GM23338 (cell line): Measurements from ENCODE around the gene IL1RAPL2. TPM values are rescaled to one million over a fixed set of nuclear protein-coding genes. Genes with fewer than 3 reads are reported as not detected.

ENCODE experiments used
- ATAC-seq: fragments of 200-7000 bp; cut with Tn5 transposase; 3 replicates; pipeline ENCODE4 v1.9.1; 2020
- DNase-seq: peaks from one replicate; pipeline ENCODE4 v3.0.0-alpha.2; 2015; ENCODE audit warnings: low spot score
- H2AFZ ChIP-seq: fragments of 200-600 bp; sonication (generic); 2 replicates; pipeline ENCODE4 v1.8.0; 2016; ENCODE audit warnings: antibody characterized with exemption, mild to moderate bottlenecking, moderate library complexity
- H3F3A ChIP-seq: fragments of 200-600 bp; sonication (generic); replicated peaks from 2 replicates; pipeline ENCODE4 v1.8.0; 2017; ENCODE audit warnings: antibody characterized with exemption, mixed run types, low read depth
- H3K27ac ChIP-seq: fragments of 200-600 bp; sonication (generic); 2 replicates; pipeline ENCODE4 v1.6.1; 2016; ENCODE audit warnings: low read depth
- H3K27me3 ChIP-seq: fragments of 200-600 bp; sonication (generic); 2 replicates; pipeline ENCODE4 v1.8.0; 2016; ENCODE audit warnings: mild to moderate bottlenecking, mixed run types, moderate library complexity; ENCODE audit not compliant: insufficient read depth
- H3K36me3 ChIP-seq: fragments of 200-600 bp; sonication (generic); 2 replicates; pipeline ENCODE4 v1.8.0; 2016; ENCODE audit warnings: mild to moderate bottlenecking; ENCODE audit not compliant: insufficient read depth
- H3K4me1 ChIP-seq: fragments of 200-600 bp; sonication (generic); 2 replicates; pipeline ENCODE4 v1.8.0; 2016; ENCODE audit warnings: mild to moderate bottlenecking, moderate library complexity; ENCODE audit not compliant: insufficient read depth
- H3K4me2 ChIP-seq: fragments of 200-600 bp; sonication (generic); 2 replicates; pipeline ENCODE4 v1.7.1; 2017; ENCODE audit warnings: mixed run types
- H3K4me3 ChIP-seq: fragments of 200-600 bp; sonication (generic); 2 replicates; pipeline ENCODE4 v1.6.1; 2016; ENCODE audit warnings: mixed run types
- H3K79me2 ChIP-seq: fragments of 200-600 bp; sonication (generic); replicated peaks from 2 replicates; pipeline ENCODE4 v1.8.0; 2017; ENCODE audit warnings: mild to moderate bottlenecking; ENCODE audit not compliant: insufficient read depth
- H3K9me2 ChIP-seq: fragments of 200-600 bp; sonication (generic); 2 replicates; pipeline ENCODE4 v1.8.0; 2017; ENCODE audit not compliant: insufficient read depth
- H4K20me1 ChIP-seq: fragments of 200-600 bp; sonication (generic); replicated peaks from 2 replicates; pipeline ENCODE4 v1.8.0; 2017; ENCODE audit warnings: mild to moderate bottlenecking; ENCODE audit not compliant: insufficient read depth
- H3K27ac Mint-ChIP-seq: 2 replicates; pipeline ENCODE4 v1.8.0; 2020; ENCODE audit warnings: inconsistent platforms, mild to moderate bottlenecking, moderate library complexity, mixed read lengths
- H3K27me3 Mint-ChIP-seq: 3 replicates; pipeline ENCODE4 v1.8.0; 2022; ENCODE audit warnings: low read depth, mild to moderate bottlenecking, moderate library complexity, mixed read lengths, inconsistent platforms; ENCODE audit not compliant: insufficient read depth, poor library complexity
- H3K36me3 Mint-ChIP-seq: 3 replicates; pipeline ENCODE4 v1.8.0; 2021; ENCODE audit warnings: low read depth, mild to moderate bottlenecking, inconsistent platforms, moderate library complexity, mixed read lengths
- H3K4me1 Mint-ChIP-seq: 3 replicates; pipeline ENCODE4 v1.8.0; 2020; ENCODE audit warnings: mild to moderate bottlenecking, inconsistent platforms, mixed read lengths
- H3K4me3 Mint-ChIP-seq: 3 replicates; pipeline ENCODE4 v1.8.0; 2021; ENCODE audit warnings: moderate library complexity, mild to moderate bottlenecking, inconsistent platforms, mixed read lengths
- H3K9me3 Mint-ChIP-seq: 3 replicates; pipeline ENCODE4 v1.8.0; 2020; ENCODE audit warnings: moderate library complexity, mild to moderate bottlenecking, inconsistent platforms, mixed read lengths
- CREB1 ChIP-seq: fragments of 250-450 bp; sonication (Bioruptor Pico); IDR thresholded peaks from 2 replicates; pipeline ENCODE4 v1.5.0; 2020; ENCODE audit warnings: low read depth, mild to moderate bottlenecking, moderate library complexity
- EZH2 ChIP-seq: fragments of 200-600 bp; sonication (generic); IDR thresholded peaks from one replicate; pipeline ENCODE4 v1.8.0; 2017; ENCODE audit warnings: antibody characterized with exemption, mild to moderate bottlenecking, low read depth; ENCODE audit not compliant: unreplicated experiment
- EZH2phosphoT487 ChIP-seq: fragments of 200-600 bp; sonication (generic); IDR thresholded peaks from one replicate; pipeline ENCODE4 v1.8.1; 2018; ENCODE audit warnings: antibody characterized with exemption; ENCODE audit not compliant: unreplicated experiment
- JUNB ChIP-seq: IDR thresholded peaks from one replicate; pipeline ENCODE4 v1.6.1; 2016; ENCODE audit warnings: antibody characterized with exemption; ENCODE audit not compliant: unreplicated experiment
- NANOG ChIP-seq: IDR thresholded peaks from 2 replicates; pipeline ENCODE4 v1.6.1; 2016; ENCODE audit warnings: antibody characterized with exemption, borderline replicate concordance
- STAT1 ChIP-seq: IDR thresholded peaks from one replicate; pipeline ENCODE4 v1.6.1; 2016; ENCODE audit warnings: antibody characterized with exemption; ENCODE audit not compliant: unreplicated experiment
- ZNF114 ChIP-seq: fragments of 250-450 bp; sonication (Bioruptor Pico); IDR thresholded peaks from 2 replicates; pipeline ENCODE4 v1.5.0; 2020; ENCODE audit warnings: mild to moderate bottlenecking, moderate library complexity
- ZNF331 ChIP-seq: fragments of 250-450 bp; sonication (Bioruptor Pico); IDR thresholded peaks from 2 replicates; pipeline ENCODE4 v1.5.0; 2020; ENCODE audit warnings: low read depth, mild to moderate bottlenecking, moderate library complexity
- polyA plus RNA-seq: library from polyadenylated mRNA; unstranded; fragments of >200 nt; fragmentation: Nextera tagmentation; extraction: Ambion mirVana; gene quantifications from 2 replicates; pipeline ENCODE4 v1.2.1, GENCODE V29; 2016
- total RNA-seq: library from RNA; depleted of rRNA; stranded (reverse); fragments of >200 nt; shearing (Covaris generic); gene quantifications from 2 replicates; pipeline ENCODE4 v1.2.3, GENCODE V29; 2014
- TF ChIP-seq, protein P1 (sequence below): IDR thresholded peaks from one replicate; pipeline ENCODE4 v1.6.1; 2018; ENCODE audit warnings: antibody characterized with exemption; ENCODE audit not compliant: unreplicated experiment
- TF ChIP-seq, protein P2 (sequence below): IDR thresholded peaks from 2 replicates; pipeline ENCODE4 v1.6.1; 2016; ENCODE audit warnings: antibody characterized with exemption
- TF ChIP-seq, protein P3 (sequence below): fragments of 250-450 bp; sonication (Bioruptor Pico); IDR thresholded peaks from 2 replicates; pipeline ENCODE4 v1.5.0; 2020; ENCODE audit warnings: mild to moderate bottlenecking, moderate library complexity

The IL1RAPL2 gene
- total and polyA plus RNA-seq, 2 experiments from 2014 or later, result 0.80 to 0.94 TPM

DNA sequence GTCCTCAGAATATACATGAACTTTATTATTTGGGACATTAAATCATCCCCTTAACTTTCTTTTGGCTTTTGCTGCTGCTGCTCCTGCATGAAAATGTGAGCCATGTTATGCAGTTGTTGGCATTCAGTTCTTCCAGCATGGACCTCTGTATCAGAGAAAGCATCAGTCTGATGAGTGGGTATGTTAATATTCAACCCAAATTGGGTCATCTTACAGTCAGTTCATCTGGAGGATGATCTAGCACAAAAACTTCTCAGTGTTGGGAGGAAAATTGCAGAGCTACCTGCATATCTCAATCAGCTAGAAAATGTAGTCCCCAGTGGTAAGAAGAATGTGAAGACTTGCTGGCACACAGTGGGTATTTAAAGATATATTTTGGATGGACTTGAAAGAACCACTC is 96.7 kb downstream of the IL1RAPL2 start:
- no peak overlapping the region for H3K4me3 Mint-ChIP-seq
- peaks cover 2% of the 10 kb centered on the region; the same call in 1 of the 3 replicates for H3K4me1 Mint-ChIP-seq
- TF ChIP-seq NANOG (no peak), ZNF331 (CRISPR knock-in tag) (no peak), EZH2phosphoT487 (no peak), EZH2 (no peak), JUNB (no peak)
- no peaks in the 10 kb centered on the region for H3F3A ChIP-seq
- H3K27ac Mint-ChIP-seq, result no peak overlapping the region
- no peaks in the 10 kb centered on the region for H4K20me1 ChIP-seq
- no peaks in the 10 kb centered on the region for H3K9me2 ChIP-seq
- H3K27ac ChIP-seq, result no peak overlapping the region
- no peaks in the 10 kb centered on the region for H3K4me1 ChIP-seq
- no peak overlapping the region for H2AFZ ChIP-seq
- H3K27me3 ChIP-seq, result no peaks in the 10 kb centered on the region
- no peaks in the 10 kb centered on the region for H3K36me3 ChIP-seq
- no peaks in the 10 kb centered on the region; the same call in 2 of the 3 replicates for H3K36me3 Mint-ChIP-seq
- H3K4me2 ChIP-seq, result no peak overlapping the region
- H3K9me3 Mint-ChIP-seq, result no peaks in the 10 kb centered on the region
- ATAC-seq (no peak), DNase-seq (no peak)
- no peak overlapping the region for H3K4me3 ChIP-seq
- H3K79me2 ChIP-seq, result no peaks in the 10 kb centered on the region
- H3K27me3 Mint-ChIP-seq, result peaks cover 3% of the 10 kb centered on the region

DNA sequence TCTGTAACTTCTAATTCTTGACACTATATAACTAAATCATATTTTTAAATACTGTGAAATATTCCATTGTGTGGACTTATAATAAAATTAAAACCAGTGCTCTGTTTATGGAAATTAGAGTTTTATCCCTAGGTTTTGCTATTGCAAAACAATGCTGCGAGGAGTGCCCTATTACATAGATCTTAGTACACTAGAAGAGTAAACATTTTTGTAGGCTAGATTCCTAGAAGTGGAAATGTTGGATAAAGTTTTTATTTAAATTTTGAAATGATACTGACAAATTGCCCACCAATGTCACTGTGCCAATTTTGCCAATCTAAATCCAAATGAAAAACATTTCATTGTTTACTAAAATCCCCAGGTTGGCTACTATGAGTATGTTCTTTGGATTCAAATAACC is 99.7 kb downstream of the IL1RAPL2 start:
- H2AFZ ChIP-seq, result no peak overlapping the region

More for the DNA sequence above, 99.7 kb downstream of the IL1RAPL2 start:
- Mint-ChIP-seq H3K9me3 (no peaks in the 10 kb centered on the region), H3K36me3 (no peaks in the 10 kb centered on the region; the same call in 2 of the 3 replicates), H3K4me3 (no peak overlapping the region), H3K27ac (no peak overlapping the region), H3K27me3 (peaks cover 3% of the 10 kb centered on the region), H3K4me1 (no peaks in the 10 kb centered on the region)
- TF ChIP-seq, protein P1, sequence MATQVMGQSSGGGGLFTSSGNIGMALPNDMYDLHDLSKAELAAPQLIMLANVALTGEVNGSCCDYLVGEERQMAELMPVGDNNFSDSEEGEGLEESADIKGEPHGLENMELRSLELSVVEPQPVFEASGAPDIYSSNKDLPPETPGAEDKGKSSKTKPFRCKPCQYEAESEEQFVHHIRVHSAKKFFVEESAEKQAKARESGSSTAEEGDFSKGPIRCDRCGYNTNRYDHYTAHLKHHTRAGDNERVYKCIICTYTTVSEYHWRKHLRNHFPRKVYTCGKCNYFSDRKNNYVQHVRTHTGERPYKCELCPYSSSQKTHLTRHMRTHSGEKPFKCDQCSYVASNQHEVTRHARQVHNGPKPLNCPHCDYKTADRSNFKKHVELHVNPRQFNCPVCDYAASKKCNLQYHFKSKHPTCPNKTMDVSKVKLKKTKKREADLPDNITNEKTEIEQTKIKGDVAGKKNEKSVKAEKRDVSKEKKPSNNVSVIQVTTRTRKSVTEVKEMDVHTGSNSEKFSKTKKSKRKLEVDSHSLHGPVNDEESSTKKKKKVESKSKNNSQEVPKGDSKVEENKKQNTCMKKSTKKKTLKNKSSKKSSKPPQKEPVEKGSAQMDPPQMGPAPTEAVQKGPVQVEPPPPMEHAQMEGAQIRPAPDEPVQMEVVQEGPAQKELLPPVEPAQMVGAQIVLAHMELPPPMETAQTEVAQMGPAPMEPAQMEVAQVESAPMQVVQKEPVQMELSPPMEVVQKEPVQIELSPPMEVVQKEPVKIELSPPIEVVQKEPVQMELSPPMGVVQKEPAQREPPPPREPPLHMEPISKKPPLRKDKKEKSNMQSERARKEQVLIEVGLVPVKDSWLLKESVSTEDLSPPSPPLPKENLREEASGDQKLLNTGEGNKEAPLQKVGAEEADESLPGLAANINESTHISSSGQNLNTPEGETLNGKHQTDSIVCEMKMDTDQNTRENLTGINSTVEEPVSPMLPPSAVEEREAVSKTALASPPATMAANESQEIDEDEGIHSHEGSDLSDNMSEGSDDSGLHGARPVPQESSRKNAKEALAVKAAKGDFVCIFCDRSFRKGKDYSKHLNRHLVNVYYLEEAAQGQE, result no peak
- TF ChIP-seq STAT1 (no peak), NANOG (no peak), ZNF114 (CRISPR knock-in tag) (no peak), EZH2 (no peak), ZNF331 (CRISPR knock-in tag) (no peak), EZH2phosphoT487 (no peak), CREB1 (no peak)
- TF ChIP-seq, protein P2, sequence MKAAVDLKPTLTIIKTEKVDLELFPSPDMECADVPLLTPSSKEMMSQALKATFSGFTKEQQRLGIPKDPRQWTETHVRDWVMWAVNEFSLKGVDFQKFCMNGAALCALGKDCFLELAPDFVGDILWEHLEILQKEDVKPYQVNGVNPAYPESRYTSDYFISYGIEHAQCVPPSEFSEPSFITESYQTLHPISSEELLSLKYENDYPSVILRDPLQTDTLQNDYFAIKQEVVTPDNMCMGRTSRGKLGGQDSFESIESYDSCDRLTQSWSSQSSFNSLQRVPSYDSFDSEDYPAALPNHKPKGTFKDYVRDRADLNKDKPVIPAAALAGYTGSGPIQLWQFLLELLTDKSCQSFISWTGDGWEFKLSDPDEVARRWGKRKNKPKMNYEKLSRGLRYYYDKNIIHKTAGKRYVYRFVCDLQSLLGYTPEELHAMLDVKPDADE, result no peak
- TF ChIP-seq, protein P3, sequence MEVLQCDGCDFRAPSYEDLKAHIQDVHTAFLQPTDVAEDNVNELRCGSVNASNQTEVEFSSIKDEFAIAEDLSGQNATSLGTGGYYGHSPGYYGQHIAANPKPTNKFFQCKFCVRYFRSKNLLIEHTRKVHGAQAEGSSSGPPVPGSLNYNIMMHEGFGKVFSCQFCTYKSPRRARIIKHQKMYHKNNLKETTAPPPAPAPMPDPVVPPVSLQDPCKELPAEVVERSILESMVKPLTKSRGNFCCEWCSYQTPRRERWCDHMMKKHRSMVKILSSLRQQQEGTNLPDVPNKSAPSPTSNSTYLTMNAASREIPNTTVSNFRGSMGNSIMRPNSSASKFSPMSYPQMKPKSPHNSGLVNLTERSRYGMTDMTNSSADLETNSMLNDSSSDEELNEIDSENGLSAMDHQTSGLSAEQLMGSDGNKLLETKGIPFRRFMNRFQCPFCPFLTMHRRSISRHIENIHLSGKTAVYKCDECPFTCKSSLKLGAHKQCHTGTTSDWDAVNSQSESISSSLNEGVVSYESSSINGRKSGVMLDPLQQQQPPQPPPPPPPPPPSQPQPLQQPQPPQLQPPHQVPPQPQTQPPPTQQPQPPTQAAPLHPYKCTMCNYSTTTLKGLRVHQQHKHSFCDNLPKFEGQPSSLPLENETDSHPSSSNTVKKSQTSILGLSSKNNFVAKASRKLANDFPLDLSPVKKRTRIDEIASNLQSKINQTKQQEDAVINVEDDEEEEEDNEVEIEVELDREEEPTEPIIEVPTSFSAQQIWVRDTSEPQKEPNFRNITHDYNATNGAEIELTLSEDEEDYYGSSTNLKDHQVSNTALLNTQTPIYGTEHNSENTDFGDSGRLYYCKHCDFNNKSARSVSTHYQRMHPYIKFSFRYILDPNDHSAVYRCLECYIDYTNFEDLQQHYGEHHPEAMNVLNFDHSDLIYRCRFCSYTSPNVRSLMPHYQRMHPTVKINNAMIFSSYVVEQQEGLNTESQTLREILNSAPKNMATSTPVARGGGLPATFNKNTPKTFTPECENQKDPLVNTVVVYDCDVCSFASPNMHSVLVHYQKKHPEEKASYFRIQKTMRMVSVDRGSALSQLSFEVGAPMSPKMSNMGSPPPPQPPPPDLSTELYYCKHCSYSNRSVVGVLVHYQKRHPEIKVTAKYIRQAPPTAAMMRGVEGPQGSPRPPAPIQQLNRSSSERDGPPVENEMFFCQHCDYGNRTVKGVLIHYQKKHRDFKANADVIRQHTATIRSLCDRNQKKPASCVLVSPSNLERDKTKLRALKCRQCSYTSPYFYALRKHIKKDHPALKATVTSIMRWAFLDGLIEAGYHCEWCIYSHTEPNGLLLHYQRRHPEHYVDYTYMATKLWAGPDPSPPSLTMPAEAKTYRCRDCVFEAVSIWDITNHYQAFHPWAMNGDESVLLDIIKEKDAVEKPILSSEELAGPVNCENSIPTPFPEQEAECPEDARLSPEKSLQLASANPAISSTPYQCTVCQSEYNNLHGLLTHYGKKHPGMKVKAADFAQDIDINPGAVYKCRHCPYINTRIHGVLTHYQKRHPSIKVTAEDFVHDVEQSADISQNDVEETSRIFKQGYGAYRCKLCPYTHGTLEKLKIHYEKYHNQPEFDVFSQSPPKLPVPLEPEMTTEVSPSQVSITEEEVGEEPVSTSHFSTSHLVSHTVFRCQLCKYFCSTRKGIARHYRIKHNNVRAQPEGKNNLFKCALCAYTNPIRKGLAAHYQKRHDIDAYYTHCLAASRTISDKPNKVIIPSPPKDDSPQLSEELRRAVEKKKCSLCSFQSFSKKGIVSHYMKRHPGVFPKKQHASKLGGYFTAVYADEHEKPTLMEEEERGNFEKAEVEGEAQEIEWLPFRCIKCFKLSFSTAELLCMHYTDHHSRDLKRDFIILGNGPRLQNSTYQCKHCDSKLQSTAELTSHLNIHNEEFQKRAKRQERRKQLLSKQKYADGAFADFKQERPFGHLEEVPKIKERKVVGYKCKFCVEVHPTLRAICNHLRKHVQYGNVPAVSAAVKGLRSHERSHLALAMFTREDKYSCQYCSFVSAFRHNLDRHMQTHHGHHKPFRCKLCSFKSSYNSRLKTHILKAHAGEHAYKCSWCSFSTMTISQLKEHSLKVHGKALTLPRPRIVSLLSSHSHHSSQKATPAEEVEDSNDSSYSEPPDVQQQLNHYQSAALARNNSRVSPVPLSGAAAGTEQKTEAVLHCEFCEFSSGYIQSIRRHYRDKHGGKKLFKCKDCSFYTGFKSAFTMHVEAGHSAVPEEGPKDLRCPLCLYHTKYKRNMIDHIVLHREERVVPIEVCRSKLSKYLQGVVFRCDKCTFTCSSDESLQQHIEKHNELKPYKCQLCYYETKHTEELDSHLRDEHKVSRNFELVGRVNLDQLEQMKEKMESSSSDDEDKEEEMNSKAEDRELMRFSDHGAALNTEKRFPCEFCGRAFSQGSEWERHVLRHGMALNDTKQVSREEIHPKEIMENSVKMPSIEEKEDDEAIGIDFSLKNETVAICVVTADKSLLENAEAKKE (CRISPR knock-in tag), result no peak
- no peaks in the 10 kb centered on the region for H3K27me3 ChIP-seq
- no peak for DNase-seq
- H4K20me1 ChIP-seq, result no peaks in the 10 kb centered on the region
- no peak for ATAC-seq
- no peak overlapping the region for H3K4me3 ChIP-seq
- no peaks in the 10 kb centered on the region for H3F3A ChIP-seq
- H3K4me2 ChIP-seq, result no peak overlapping the region
- no peaks in the 10 kb centered on the region for H3K36me3 ChIP-seq
- no peaks in the 10 kb centered on the region for H3K9me2 ChIP-seq
- no peaks in the 10 kb centered on the region for H3K79me2 ChIP-seq
- no peak overlapping the region for H3K27ac ChIP-seq
- no peaks in the 10 kb centered on the region for H3K4me1 ChIP-seq
